ENCODE data around the gene C19orf73.

- TF ChIP-seq REST (IDR thresholded peaks at IDR 0.05; ENCODE audit: low read depth), result no peak
- TF ChIP-seq SP1 (IDR thresholded peaks at IDR 0.05; ENCODE audit: low read depth), result no peak
- no peak for TF ChIP-seq RAD21 (IDR thresholded peaks at IDR 0.05; ENCODE audit: low read depth)
- no peak for TF ChIP-seq POLR2A (IDR thresholded peaks at IDR 0.05; ENCODE audit: borderline replicate concordance, extremely low read depth, insufficient read depth, insufficient read length)
- TF ChIP-seq TCF7L2 (IDR thresholded peaks at IDR 0.05; ENCODE audit: borderline replicate concordance, extremely low read depth, insufficient read depth, insufficient read length), result no peak
- TF ChIP-seq CEBPB (IDR thresholded peaks at IDR 0.05; ENCODE audit: low read depth), result no peak
- TF ChIP-seq CTCF (IDR thresholded peaks at IDR 0.05 in 2 of 3, conservative IDR thresholded peaks at IDR 0.05 in 1 of 3; ENCODE audit: borderline replicate concordance in 1 of 3, insufficient read depth in 1 of 3, low read depth in 2 of 3, low read length in 2 of 3), result no peak
- TF ChIP-seq EZH2phosphoT487 (IDR thresholded peaks at IDR 0.05; ENCODE audit: borderline replicate concordance), result no peak
- no peak for TF ChIP-seq EGR1 (IDR thresholded peaks at IDR 0.05; ENCODE audit: low read depth)
Observed at GRCh38 chr19:49116544-49116943, 2.4 kb downstream of the C19orf73 start.
